CD8-positive, alpha-beta memory T cell (primary cell): Measurements from ENCODE around the gene PPP1R3D. TPM values are rescaled to one million over a fixed set of nuclear protein-coding genes. Genes with fewer than 3 reads are reported as not detected.

Experiments
- CTCF ChIA-PET: fragments of 350-600 bp; sonication (Branson Sonifier 250); formaldehyde crosslinking; loops from one replicate; lab custom pipeline; 2021; ENCODE audit warnings: antibody characterized with exemption; lab: Charles Lee
- POLR2A ChIA-PET: fragments of 350-600 bp; sonication (Branson Sonifier 250); formaldehyde crosslinking; loops from one replicate; lab custom pipeline; 2021; ENCODE audit warnings: antibody characterized with exemption; lab: Charles Lee
- DNase-seq, 5 donors: peaks; one replicate each; pipeline versions ENCODE4 v3.0.0 to v3.0.0-alpha.2; 2020 to 2022; ENCODE audit warnings: mixed read lengths in 1 of 5
- H3K27ac ChIP-seq: one replicate; pipeline ENCODE4 v1.7.0; 2013; ENCODE audit warnings: low read depth, mild to moderate bottlenecking, low read length, moderate library complexity
- H3K27me3 ChIP-seq: 2 replicates; pipeline ENCODE4 v1.7.0; 2013; ENCODE audit warnings: low read length, mild to moderate bottlenecking; ENCODE audit not compliant: insufficient read depth, poor library complexity, severe bottlenecking
- H3K36me3 ChIP-seq: 2 replicates; pipeline ENCODE4 v1.7.0; 2013; ENCODE audit warnings: mild to moderate bottlenecking, low read length, moderate library complexity; ENCODE audit not compliant: insufficient read depth
- H3K4me1 ChIP-seq: 2 replicates; pipeline ENCODE4 v1.7.0; 2013; ENCODE audit warnings: mild to moderate bottlenecking, low read length, moderate library complexity; ENCODE audit not compliant: insufficient read depth
- H3K4me3 ChIP-seq: 2 replicates; pipeline ENCODE4 v1.7.0; 2013; ENCODE audit warnings: mild to moderate bottlenecking, low read length
- H3K9me3 ChIP-seq: 2 replicates; pipeline ENCODE4 v1.7.0; 2013; ENCODE audit warnings: mild to moderate bottlenecking, low read length
- H3K27ac Mint-ChIP-seq, 8 donors: one replicate each; pipeline ENCODE4 v1.8.0; 2020 to 2021; ENCODE audit warnings: mixed read lengths in 8 of 8, mild to moderate bottlenecking in 6 of 8, inconsistent platforms in 3 of 8, moderate library complexity in 3 of 8
- H3K27me3 Mint-ChIP-seq, 2 donors: one replicate each; pipeline ENCODE4 v1.8.0; 2020 to 2021; ENCODE audit warnings: mixed read lengths in 2 of 2, mild to moderate bottlenecking in 1 of 2, moderate library complexity in 1 of 2
- H3K36me3 Mint-ChIP-seq, 3 donors: one replicate each; pipeline ENCODE4 v1.8.0; 2020 to 2021; ENCODE audit warnings: mixed read lengths in 3 of 3, inconsistent platforms in 1 of 3, mild to moderate bottlenecking in 1 of 3
- H3K4me1 Mint-ChIP-seq, 3 donors: one replicate each; pipeline ENCODE4 v1.8.0; 2020 to 2021; ENCODE audit warnings: mixed read lengths in 3 of 3, inconsistent platforms in 1 of 3, mild to moderate bottlenecking in 1 of 3
- H3K4me3 Mint-ChIP-seq, 7 donors: one replicate each; pipeline ENCODE4 v1.8.0; 2020 to 2021; ENCODE audit warnings: mixed read lengths in 7 of 7, mild to moderate bottlenecking in 6 of 7, moderate library complexity in 4 of 7, inconsistent platforms in 2 of 7
- H3K9me3 Mint-ChIP-seq, 5 donors: one replicate each; pipeline ENCODE4 v1.8.0; 2020 to 2022; ENCODE audit warnings: mixed read lengths in 5 of 5, mild to moderate bottlenecking in 3 of 5, moderate library complexity in 2 of 5, inconsistent platforms in 1 of 5
- polyA plus RNA-seq: library from polyadenylated mRNA; unstranded; fragments of 300-500 nt; fragmentation: Illumina TruSeq; gene quantifications from one replicate; pipeline ENCODE4 v1.2.3, GENCODE V29; 2021
- total RNA-seq, 2 experiments: library from RNA; stranded (reverse); gene quantifications; one replicate each; pipeline ENCODE4 v1.2.3, GENCODE V29; 2021

Gene PPP1R3D
- total and polyA plus RNA-seq, 3 experiments from 2014 or later: 3.3 to 6.7 (median 6.7) TPM

GRCh38 chr20:59945731-59946130, 5.6 kb upstream of the PPP1R3D start:
- Histone ChIP-seq H3K4me1 (peaks cover 20% of the 10 kb centered on the region), H3K36me3 (peaks cover 17% of the 10 kb centered on the region), H3K27me3 (no peaks in the 10 kb centered on the region), H3K9me3 (no peaks in the 10 kb centered on the region), H3K4me3 (no peak overlapping the region), H3K27ac (no peak overlapping the region)
- ChIA-PET CTCF (interaction anchor here (7.9 kb wide), 1 partner anchor 11 kb away, joined by 49 read pairs; the partner anchor contains the start of gene SYCP2), POLR2A (no interaction called here)
- Mint-ChIP-seq H3K4me3 (no peak overlapping the region), H3K4me1 (peaks cover 37 to 55% (median 40%) of the 10 kb centered on the region in 3 donors), H3K27ac (peak overlapping the region in 3 of 8 donors; percentile 9 to 27 (median 17)), H3K36me3 (peaks cover 0 to 46% (median 13%) of the 10 kb centered on the region in 3 donors), H3K27me3 (no peaks in the 10 kb centered on the region), H3K9me3 (no peaks in the 10 kb centered on the region)
- DNase-seq: no peak

GRCh38 chr20:59945175-59945574, 5.1 kb upstream of the PPP1R3D start:
- POLR2A ChIA-PET: no interaction called here
- peaks cover 17% of the 10 kb centered on the region for H3K36me3 ChIP-seq
- H3K27ac ChIP-seq: no peak overlapping the region
- Mint-ChIP-seq H3K27me3 (no peaks in the 10 kb centered on the region), H3K4me1 (peaks cover 41 to 59% (median 43%) of the 10 kb centered on the region in 3 donors), H3K4me3 (no peak overlapping the region), H3K36me3 (peaks cover 0 to 50% (median 13%) of the 10 kb centered on the region in 3 donors), H3K9me3 (no peaks in the 10 kb centered on the region), H3K27ac (no peak overlapping the region)
- DNase-seq: no peak
- H3K4me1 ChIP-seq: peaks cover 21% of the 10 kb centered on the region
- H3K9me3 ChIP-seq: no peaks in the 10 kb centered on the region
- no peaks in the 10 kb centered on the region for H3K27me3 ChIP-seq
- CTCF ChIA-PET: interaction anchor here (7.9 kb wide), 1 partner anchor 10 kb away, joined by 49 read pairs; the partner anchor contains the start of gene SYCP2
- no peak overlapping the region for H3K4me3 ChIP-seq

- CTCF ChIA-PET: interaction anchor here (7.9 kb wide), 1 partner anchor 10 kb away, joined by 49 read pairs; the partner anchor contains the start of gene SYCP2
Observed at GRCh38 chr20:59944726-59945125, 4.6 kb upstream of the PPP1R3D start.

GRCh38 chr20:59942245-59942644, 2.1 kb upstream of the PPP1R3D start:
- H3K27ac ChIP-seq: no peak overlapping the region
- peaks cover 30% of the 10 kb centered on the region for H3K4me1 ChIP-seq
- H3K27me3 ChIP-seq: no peaks in the 10 kb centered on the region
- no peaks in the 10 kb centered on the region for H3K9me3 ChIP-seq
- ChIA-PET CTCF (no interaction called here), POLR2A (no interaction called here)
- DNase-seq: no peak
- H3K4me3 ChIP-seq: no peak overlapping the region
- Mint-ChIP-seq H3K9me3 (no peaks in the 10 kb centered on the region), H3K4me1 (peaks cover 46 to 66% (median 50%) of the 10 kb centered on the region in 3 donors), H3K27me3 (no peaks in the 10 kb centered on the region), H3K36me3 (peaks cover 0 to 55% (median 13%) of the 10 kb centered on the region in 3 donors), H3K4me3 (peak overlapping the region in 5 of 7 donors; percentile 20 to 74 (median 39)), H3K27ac (peak overlapping the region in 3 of 8 donors; percentile 19 to 99 (median 54))
- peaks cover 17% of the 10 kb centered on the region for H3K36me3 ChIP-seq

More at GRCh38 chr20:59944726-59945125, 4.6 kb upstream of the PPP1R3D start:
- peaks cover 17% of the 10 kb centered on the region for H3K36me3 ChIP-seq
- H3K4me3 Mint-ChIP-seq: no peak overlapping the region
- no peaks in the 10 kb centered on the region for H3K27me3 ChIP-seq
- POLR2A ChIA-PET: no interaction called here
- H3K4me3 ChIP-seq: no peak overlapping the region
- no peaks in the 10 kb centered on the region for H3K9me3 ChIP-seq
- no peaks in the 10 kb centered on the region for H3K27me3 Mint-ChIP-seq
- H3K9me3 Mint-ChIP-seq: no peaks in the 10 kb centered on the region
- peaks cover 0 to 53% (median 13%) of the 10 kb centered on the region in 3 donors for H3K36me3 Mint-ChIP-seq
- H3K4me1 Mint-ChIP-seq: peaks cover 42 to 62% (median 43%) of the 10 kb centered on the region in 3 donors
- peak overlapping the region in 2 of 8 donors; percentile 50 to 59 for H3K27ac Mint-ChIP-seq
- no peak overlapping the region for H3K27ac ChIP-seq
- peaks cover 21% of the 10 kb centered on the region for H3K4me1 ChIP-seq
- DNase-seq: no peak

GRCh38 chr20:59940956-59941294, 820 bp upstream of the PPP1R3D start:
- Mint-ChIP-seq H3K9me3 (no peaks in the 10 kb centered on the region), H3K4me3 (peak overlapping the region; percentile 91 to 99 (median 98)), H3K27me3 (no peaks in the 10 kb centered on the region), H3K27ac (peak overlapping the region; percentile 96 to 99 (median 98)), H3K4me1 (peaks cover 53 to 69% (median 60%) of the 10 kb centered on the region in 3 donors), H3K36me3 (peaks cover 0 to 52% (median 13%) of the 10 kb centered on the region in 3 donors)
- peaks cover 17% of the 10 kb centered on the region for H3K36me3 ChIP-seq
- peak overlapping the region; percentile 97 for H3K27ac ChIP-seq
- peak overlapping the region; percentile 100 for H3K4me3 ChIP-seq
- no peak for DNase-seq
- H3K9me3 ChIP-seq: no peaks in the 10 kb centered on the region
- peaks cover 35% of the 10 kb centered on the region for H3K4me1 ChIP-seq
- ChIA-PET CTCF (interaction anchor here (1.4 to 3.8 kb wide), 2 partner anchors 9 to 10 kb away, joined by 4 to 29 read pairs; no protein-coding TSS in a partner anchor), POLR2A (interaction anchor here (1.2 to 1.3 kb wide), 2 partner anchors 9 to 13 kb away, joined by 3 to 4 read pairs; no protein-coding TSS in a partner anchor)
- H3K27me3 ChIP-seq: no peaks in the 10 kb centered on the region

- peak overlapping the region; percentile 100 for H3K4me3 ChIP-seq
- ChIA-PET POLR2A (interaction anchor here (0.6 to 1.3 kb wide), 6 partner anchors 8 to 1291 kb away, joined by 3 to 4 read pairs (median 3); no protein-coding TSS in a partner anchor), CTCF (interaction anchor here (0.8 to 3.8 kb wide), 6 partner anchors 8 to 198 kb away, joined by 3 to 29 read pairs (median 3); partner anchors contain the start of gene CDH26)
- peaks cover 0 to 41% (median 12%) of the 10 kb centered on the region in 3 donors for H3K36me3 Mint-ChIP-seq
- DNase-seq: no peak
- no peaks in the 10 kb centered on the region for H3K9me3 Mint-ChIP-seq
- H3K4me1 ChIP-seq: peaks cover 35% of the 10 kb centered on the region
- no peaks in the 10 kb centered on the region for H3K27me3 ChIP-seq
- no peaks in the 10 kb centered on the region for H3K27me3 Mint-ChIP-seq
- peak overlapping the region; percentile 91 to 99 (median 98) for H3K4me3 Mint-ChIP-seq
- H3K27ac Mint-ChIP-seq: peak overlapping the region; percentile 68 to 99 (median 90)
- H3K36me3 ChIP-seq: peaks cover 17% of the 10 kb centered on the region
- no peaks in the 10 kb centered on the region for H3K9me3 ChIP-seq
- peaks cover 57 to 70% (median 59%) of the 10 kb centered on the region in 3 donors for H3K4me1 Mint-ChIP-seq
- peak overlapping the region; percentile 97 for H3K27ac ChIP-seq
Observed at GRCh38 chr20:59939879-59940128, 301 bp downstream of the PPP1R3D start.

- Mint-ChIP-seq H3K4me1 (peaks cover 55 to 69% (median 57%) of the 10 kb centered on the region in 3 donors), H3K27ac (peak overlapping the region in 6 of 8 donors; percentile 26 to 99 (median 84)), H3K9me3 (no peaks in the 10 kb centered on the region), H3K4me3 (peak overlapping the region; percentile 87 to 99 (median 96)), H3K27me3 (no peaks in the 10 kb centered on the region), H3K36me3 (peaks cover 0 to 35% (median 7%) of the 10 kb centered on the region in 3 donors)
- CTCF ChIA-PET: interaction anchor here (1.3 to 3.8 kb wide), 4 partner anchors 8 to 198 kb away, joined by 3 to 29 read pairs (median 4); no protein-coding TSS in a partner anchor
- peaks cover 35% of the 10 kb centered on the region for H3K4me1 ChIP-seq
- peak overlapping the region; percentile 97 for H3K27ac ChIP-seq
- H3K36me3 ChIP-seq: peaks cover 17% of the 10 kb centered on the region
- no peaks in the 10 kb centered on the region for H3K27me3 ChIP-seq
- peak in 3 of 5 donors; percentile 5 to 49 (median 12) for DNase-seq
- POLR2A ChIA-PET: interaction anchor here (0.9 kb wide), 1 partner anchor 13 kb away, joined by 3 read pairs; no protein-coding TSS in a partner anchor
- H3K9me3 ChIP-seq: no peaks in the 10 kb centered on the region
- H3K4me3 ChIP-seq: peak overlapping the region; percentile 100
Observed at GRCh38 chr20:59939052-59939878, 840 bp downstream of the PPP1R3D start.
